ENCODE measurements around the gene AGAP1. TPM values are rescaled to one million over a fixed set of nuclear protein-coding genes. Genes with fewer than 3 reads are reported as not detected.
A peak's percentile ranks its signal among the peaks of the same experiment; 100 is the strongest.

The AGAP1 gene
- polyA plus RNA-seq, 4 donors = 17.5 to 19.9 (median 19.3) TPM

DNA sequence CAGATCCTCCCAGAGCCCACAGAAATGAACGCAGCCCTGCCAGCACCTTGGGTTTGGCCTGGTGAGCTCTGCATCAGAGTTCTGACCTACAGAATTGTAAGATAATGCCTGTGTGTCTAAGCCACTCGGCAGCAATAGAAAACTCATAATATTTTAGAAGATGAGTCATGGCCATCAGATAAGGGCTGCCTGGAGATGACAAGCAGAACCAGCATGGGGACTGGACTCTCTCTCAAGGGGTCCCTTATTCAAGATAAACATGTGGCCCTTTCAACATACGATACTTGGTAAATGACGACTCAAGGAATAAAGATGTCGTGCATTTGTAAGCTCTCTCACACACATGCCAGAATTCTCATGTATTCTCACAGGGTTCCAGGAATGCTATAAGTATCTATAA lies 8.5 kb upstream of the AGAP1 start:
- no peak for DNase-seq (ENCODE audit: low read depth in 4 of 4, low spot score in 3 of 4)

DNA sequence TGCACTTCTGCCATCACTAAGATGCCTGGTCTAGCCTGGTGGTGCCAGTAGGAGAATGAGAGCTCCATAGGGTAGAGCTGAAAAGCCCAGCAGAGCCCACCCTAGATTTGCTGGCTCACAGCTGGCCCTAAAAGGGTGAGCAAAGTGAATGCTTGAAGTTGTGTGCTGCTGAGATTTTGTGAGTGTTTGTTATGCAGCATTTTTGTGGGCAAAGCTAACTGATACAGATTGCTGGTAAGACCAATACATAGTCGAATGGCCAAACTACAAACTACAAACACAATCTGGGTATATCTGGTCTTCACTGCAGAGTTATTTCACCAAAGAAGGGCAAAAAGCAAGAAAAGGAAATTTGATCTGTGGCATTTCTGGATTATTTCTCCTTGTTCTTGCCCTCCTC lies 7.1 kb upstream of the AGAP1 start:
- DNase-seq (ENCODE audit: low read depth in 4 of 4, low spot score in 3 of 4) = no peak

DNA sequence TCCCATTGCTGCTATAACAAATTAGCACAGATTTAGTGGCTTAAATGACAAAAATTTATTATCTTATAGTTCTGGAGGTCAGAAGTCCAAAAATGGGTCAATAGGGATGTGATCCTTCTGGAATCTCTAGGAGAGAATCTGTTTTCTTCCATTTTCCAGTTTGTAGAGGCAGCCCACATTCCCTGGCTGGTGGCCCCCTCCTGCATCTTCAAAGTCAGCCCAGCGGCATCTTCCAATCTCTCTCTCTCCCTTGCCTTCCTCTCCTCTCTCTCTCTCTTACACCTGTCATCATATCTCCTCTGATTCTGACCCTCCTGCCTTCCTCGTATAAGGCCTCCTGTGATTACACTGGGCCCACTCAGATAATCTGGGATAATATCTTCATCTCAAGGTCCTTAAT lies 3.9 kb upstream of the AGAP1 start:
- no peak for DNase-seq (ENCODE audit: low read depth in 4 of 4, low spot score in 3 of 4)

DNA sequence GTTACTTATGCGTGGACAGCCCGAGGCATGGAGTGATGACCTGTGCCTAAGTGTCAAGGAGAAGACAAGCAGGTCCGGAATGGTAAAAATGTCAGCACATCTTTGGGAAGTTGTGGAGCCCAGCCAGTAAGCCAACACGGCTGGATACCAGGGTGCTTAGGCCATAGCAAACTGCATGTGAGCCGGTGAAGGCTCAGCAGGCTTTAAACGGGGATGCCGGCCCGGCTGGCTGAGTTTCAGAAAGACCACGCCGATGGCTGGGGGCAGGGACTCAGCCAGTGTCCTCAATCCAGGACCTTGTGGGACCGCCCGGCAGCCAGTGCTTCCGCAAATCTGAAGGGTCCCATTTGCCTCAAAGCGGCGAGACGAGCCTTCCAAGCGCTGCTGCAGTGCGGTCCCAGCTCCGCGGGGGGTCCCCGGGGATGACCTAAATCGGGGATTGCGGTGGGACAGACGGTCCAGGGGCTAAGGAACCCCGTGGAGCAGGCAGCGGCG lies 946 bp upstream of the AGAP1 start:
- no peak for DNase-seq (ENCODE audit: low read depth in 4 of 4, low spot score in 3 of 4)

DNA sequence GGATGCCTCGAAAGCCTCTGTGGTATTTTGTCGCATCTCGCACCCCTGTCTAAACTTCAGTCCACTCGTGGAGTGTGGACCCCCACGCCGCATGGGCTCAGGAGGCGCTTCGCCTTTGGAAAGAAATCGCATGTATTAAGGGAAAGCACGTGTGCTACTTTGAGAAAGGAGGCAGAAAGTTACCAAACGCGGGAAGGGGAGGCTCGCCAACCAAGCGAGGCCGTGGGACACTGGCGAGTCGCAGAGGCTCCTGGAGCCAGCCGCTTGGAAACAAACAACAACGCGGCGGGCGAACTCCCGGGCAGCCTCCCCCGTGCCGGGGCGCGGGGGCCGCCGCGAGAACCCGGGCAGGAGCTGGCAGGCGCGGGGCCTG lies 455 bp upstream of the AGAP1 start:
- DNase-seq (ENCODE audit: low read depth in 4 of 4, low spot score in 3 of 4) = peak in 1 of 4 donors; percentile 52

DNA sequence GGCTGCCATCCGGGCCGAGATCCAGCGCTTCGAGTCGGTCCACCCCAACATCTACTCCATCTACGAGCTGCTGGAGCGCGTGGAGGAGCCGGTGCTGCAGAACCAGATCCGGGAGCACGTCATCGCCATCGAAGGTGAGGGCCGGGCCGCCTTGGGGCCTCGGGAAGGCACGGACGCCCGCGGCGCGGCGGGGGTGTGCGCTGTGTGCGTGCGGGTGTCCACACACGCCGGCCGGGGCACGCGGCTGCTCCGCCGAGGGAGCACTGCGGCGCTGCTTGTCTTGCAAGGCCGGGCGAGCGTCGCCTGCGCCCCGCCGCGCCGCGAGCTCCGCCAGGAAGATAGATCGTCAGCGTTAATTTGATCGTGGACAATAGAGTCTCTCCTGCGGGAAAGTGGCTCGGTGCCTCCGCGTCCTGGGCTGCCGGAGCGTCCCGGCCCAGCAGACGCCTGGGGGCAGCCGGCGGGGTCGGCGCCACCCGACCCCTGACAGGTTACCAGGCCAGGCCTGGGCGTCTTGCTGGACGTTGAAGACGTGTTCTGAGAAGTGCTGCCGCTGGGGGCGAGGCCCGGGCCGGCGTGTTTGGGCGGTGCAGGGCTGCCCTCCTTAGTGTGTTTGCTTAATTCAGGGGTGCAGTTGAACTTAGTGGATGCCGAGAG lies 1.0 kb downstream of the AGAP1 start:
- DNase-seq (ENCODE audit: low read depth in 4 of 4, low spot score in 3 of 4) = no peak

DNA sequence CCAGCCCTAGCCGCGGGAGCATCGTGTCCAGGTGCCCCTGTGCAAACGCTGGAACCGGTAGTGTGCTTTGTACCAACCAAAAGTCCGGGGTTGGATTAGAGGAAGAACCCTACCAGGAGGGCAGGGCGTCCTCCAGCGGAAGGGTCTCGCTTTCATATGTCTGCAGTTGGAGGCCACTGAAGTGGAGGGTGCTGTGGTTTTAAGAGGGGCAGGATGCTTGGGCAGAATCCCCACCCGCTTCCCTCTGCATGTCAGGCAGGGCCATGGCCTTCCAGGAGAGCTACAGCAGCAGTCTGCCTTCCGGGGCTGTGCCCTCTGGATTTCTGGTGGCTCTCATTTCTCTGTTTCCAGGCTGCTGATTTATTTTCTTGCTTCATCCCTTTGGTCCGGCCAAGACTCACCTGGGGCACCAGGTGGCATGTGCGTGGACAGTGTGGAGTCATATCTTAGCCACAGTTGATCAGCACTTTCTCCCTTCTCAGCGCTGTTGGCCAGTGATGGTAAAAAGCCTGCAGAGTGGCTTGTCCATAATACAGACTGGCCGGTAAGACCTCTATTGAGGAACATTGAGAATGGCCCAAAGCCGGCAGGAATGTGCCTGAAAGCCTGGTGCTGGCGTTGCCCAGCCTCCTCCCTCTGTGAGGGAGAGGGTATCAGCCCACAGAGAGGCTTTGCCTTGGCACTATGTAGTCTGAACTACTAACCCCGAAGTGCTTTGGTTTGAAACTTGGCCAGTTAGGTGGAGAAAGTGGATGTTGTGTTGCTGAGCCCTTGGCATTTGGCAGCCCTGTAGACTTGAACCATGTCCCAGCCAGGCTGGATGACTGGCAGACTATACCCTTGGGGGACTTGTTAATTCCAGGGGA lies 1.8 kb downstream of the AGAP1 start:
- DNase-seq (ENCODE audit: low read depth in 4 of 4, low spot score in 3 of 4) = no peak

DNA sequence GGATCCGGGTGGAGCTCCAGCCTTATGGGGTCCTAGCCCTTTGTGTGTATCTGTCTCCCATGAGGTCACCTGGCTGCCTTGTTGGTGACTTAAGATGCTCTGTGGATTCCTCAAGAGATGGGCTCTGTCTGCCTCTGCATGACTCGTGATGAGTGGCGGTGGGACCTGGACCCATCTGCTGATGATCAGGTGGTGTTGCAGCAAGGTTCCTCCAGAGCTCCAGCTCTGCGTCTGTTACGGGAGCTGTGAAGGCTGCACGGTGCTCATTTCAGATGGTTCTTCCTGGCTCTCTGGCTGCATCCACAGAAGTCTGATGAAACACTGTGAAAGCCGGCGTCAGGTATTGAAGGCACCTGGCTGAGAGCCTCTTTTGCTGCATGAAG lies 2.4 kb downstream of the AGAP1 start:
- DNase-seq (ENCODE audit: low read depth in 4 of 4, low spot score in 3 of 4) = no peak

DNA sequence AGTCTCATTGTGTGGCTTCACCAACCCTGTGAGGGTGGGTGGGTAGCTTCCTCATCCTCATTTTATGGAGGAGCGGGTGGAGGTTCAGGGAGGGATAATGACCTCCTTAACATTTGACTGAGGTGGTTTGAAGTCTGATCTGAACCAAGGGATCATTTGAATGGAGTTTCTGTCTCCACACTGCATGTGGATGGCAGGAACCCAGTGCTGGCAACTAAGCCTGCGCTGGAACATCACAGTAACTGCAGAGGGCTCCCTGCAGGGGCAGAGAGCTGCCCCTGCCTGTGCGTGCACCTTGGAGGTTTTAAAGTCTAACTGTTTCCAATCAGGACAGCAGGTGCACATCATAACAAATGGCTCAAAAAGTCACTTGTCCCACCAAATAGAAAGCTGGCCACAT lies 3.3 kb downstream of the AGAP1 start:
- DNase-seq (ENCODE audit: low read depth in 4 of 4, low spot score in 3 of 4) = no peak

DNA sequence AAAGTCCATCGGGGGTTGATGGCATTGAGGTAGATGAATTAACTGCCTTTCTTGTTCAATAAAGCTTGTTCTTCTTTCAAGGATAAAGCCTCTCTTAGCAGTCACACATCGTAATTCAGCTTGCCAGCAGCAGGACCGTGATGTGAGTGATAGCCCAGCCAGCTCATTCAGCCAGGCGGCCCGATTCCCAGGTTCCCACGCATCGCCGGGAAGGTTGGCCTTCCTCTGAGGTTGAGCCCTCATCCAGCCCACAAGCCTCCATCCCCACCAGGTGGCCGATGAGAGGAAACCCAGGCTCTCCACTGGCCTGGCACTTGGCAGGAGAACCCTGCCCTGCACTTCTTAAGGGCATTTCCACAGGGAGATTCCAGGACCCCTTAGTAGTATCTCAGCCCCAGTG lies 4.7 kb downstream of the AGAP1 start:
- no peak for DNase-seq (ENCODE audit: low read depth in 4 of 4, low spot score in 3 of 4)

DNA sequence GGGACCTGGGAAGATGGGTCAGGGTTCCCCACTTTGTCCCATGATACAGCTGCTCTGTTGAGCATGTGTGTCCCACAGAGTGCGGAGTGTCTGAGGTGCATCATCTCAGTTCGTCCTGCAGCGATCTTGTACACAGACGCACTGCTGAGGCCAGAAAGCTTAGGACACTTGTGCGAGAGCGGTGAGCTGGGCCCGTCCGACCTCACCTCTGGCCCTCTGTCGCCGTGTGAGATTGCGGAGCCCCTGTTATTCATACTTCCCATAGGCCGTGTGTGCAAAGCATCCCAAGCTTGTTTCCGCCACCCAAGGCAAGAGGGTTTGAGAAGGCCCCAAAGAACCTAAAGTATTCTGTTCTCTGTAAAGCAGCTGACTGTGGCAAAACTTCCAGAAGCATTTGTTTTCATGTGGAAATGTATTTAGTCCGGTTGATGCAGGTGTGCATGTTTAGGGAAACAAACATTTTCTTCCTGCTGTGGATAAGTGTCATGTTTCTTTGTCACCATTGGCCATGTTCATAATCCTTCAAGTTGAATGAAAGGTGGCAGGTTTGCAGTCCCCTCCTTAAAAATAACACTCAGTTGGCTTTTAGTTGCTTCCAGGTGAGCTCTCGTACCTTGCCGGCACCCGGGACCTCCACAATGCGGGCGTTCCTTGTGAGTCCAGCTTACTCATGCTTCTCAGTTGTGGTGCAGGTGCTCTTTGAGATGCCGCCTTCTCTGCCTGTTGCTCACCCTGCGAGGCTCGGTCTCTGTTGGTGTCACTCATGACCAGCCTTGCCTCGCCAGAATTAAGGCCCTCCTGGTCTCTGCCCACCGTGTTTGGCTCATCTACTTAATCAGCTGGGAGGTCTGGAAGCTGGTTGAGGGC lies 5.3 kb downstream of the AGAP1 start:
- no peak for DNase-seq (ENCODE audit: low read depth in 4 of 4, low spot score in 3 of 4)

DNA sequence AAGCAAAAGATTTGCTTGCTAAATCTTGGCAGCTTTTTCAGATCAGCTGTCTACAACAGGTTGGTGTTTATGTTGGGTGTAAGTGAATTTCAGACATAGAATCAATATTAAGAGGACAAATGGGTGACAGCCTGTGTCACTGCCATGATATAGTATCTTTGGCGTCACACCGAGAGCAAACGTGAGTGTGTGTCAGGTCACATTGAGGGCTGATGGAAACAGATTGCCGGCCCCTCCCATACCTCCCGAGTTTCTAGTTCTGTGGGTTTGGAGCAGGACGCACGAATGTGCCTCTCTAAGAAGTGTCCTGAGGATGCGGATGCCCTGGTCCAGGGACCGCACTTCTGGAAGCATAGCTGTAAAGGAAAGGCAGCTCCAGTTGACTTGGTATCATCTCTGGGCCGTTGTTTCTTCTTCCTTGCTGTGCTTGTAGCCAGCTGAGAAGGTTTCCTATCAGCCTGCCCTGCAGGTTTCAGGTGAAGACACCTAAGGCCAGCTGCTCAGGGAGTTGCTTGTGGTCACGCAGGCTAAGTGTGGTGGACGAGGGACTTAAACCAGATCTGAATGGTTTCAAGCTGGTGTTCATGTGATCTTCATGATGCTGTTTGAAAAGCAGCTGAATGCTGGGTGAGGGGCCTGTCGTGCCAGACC lies 6.4 kb downstream of the AGAP1 start:
- no peak for DNase-seq (ENCODE audit: low read depth in 4 of 4, low spot score in 3 of 4)

DNA sequence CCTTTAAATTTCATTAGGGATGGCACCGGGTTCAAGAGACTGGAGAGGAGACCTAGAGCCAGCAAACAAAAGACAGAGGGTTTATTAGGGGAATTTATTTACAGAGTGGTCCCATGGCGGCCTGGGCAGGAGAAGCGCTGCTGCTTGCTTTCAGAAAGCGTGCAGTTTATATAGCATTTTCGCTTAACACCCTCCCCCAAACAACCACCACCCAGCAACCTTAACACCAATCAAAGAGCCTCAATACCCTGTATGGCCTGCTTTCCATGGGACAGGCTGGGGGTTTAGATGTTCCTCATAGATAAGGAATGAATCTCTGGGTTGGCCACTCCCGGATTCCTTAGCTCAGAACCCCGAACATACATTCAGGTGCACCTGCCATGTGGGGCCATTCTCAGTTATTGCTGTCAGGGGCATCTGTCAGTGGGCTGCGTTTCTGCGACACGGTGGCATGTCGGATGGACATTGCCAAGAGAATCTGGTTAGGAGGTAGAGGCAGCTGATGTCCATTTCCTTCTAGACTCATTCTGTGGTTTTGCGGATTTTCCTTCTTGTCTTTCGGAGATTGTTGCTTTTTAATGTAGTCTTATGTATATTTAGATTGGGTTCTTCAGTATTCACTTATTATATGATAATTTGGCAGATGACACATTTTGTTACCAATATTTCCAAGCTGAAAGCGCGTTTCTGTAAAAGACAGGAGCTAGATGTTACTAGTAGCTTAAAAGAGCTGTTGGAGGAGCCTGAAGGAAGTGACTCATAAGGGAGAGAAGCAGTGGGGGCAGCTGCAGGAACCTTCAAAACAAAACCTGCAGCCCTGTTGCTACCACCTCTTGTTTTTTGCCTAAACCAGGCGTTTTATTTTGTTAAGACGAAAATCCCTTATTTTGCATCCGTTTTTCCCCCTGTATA lies 7.2 kb downstream of the AGAP1 start:
- DNase-seq (ENCODE audit: low read depth in 4 of 4, low spot score in 3 of 4) = no peak

DNA sequence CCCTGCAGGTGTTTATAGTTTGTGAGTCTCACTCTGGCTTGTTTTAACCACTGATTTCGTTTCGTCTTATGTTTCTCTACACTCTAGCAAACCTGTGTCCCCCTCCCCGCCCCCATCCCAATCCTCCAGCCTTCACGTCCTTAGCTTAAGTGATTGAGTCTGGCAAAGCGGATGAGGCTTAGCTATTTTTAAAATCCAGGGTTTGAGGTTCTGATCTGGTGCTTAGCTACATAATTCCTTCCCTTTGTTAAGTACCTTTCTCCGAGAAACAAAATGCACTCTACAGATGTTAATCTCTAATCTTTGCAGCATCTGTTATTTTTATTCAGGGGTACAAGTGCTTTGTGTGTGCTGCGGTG lies 7.8 kb downstream of the AGAP1 start:
- no peak for DNase-seq (ENCODE audit: low read depth in 4 of 4, low spot score in 3 of 4)

DNA sequence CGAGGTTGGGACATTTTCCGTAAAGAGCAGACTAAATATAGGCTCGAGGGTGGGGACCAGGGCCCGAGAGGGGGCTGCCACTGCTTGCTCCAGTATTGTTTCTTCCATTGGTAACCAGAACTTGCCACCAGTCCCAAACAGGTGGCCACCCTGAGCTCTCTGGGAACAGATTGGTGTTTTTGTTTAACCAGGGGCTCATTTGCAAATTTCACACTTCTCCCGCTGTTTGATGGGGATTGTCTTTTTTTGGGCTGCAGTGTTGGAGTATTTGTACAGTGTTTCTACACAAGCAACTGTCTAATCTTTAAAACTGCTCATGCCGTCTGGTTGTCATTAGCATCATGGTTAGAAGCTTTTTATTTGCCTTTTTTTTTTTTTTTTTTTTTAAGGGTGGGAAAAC lies 8.5 kb downstream of the AGAP1 start:
- no peak for DNase-seq (ENCODE audit: low read depth in 4 of 4, low spot score in 3 of 4)

DNA sequence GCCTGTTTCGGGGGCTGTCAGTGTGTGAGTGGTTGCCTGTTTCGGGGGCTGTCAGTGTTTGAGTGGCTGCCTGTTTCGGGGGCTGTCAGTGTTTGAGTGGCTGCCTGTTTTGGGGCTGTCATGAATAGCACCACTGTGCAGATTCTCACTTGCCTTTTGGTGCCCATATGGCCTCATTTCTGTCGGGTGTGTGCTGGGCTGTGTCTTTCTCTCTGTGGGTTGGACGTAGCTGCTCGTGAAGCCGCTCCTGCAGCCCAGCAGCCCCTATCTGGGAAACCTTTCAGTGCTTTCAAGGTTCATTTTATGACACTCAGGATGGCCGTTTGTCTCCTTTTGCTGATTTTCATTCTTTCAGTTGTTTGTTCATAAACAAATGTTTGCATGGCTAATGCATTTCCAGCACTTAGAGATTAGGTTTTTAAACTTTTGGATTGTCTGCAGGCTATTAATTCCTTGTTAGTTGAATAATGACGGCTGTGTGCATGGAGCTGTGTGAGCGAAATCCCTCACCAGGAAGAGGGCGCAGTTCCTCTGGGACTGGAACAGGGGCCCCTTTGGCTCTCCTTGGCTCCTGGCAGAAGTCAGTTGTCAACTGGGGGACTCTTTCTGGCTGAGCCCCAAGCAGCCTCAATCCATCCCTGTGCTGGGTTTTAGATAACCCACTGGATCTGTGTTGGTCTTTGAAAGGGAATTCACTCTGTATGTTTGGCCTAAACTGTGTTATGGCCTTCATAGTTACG lies 10.8 kb downstream of the AGAP1 start:
- no peak for DNase-seq (ENCODE audit: low read depth in 4 of 4, low spot score in 3 of 4)

DNA sequence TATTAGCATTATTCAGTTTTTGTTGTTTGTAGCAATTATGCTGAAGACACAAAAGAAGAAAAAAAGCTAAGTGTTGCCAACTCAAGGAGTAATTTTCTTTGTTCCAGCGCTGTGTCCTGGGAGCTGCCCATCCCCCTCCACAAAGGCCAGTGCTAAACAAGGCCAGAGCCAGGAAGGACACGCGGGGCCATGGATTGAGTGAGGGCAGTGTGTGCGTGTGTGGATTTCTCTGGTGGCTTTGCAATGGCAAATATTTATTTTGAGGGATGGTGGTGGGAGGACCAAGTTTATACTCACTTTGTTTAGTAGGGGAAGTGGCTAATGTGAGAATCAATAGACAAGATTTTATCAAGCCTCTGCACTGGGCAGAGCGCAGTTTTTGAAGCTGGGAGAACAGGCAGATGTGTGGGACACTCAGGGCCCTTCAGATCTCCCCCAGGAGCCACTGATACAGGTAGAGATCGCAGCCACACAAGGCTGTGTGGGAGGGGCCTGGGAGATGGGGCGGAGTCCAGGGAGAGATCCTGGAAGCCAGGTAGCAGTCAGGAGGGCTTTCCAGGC lies 11.4 kb downstream of the AGAP1 start:
- no peak for DNase-seq (ENCODE audit: low read depth in 4 of 4, low spot score in 3 of 4)

DNA sequence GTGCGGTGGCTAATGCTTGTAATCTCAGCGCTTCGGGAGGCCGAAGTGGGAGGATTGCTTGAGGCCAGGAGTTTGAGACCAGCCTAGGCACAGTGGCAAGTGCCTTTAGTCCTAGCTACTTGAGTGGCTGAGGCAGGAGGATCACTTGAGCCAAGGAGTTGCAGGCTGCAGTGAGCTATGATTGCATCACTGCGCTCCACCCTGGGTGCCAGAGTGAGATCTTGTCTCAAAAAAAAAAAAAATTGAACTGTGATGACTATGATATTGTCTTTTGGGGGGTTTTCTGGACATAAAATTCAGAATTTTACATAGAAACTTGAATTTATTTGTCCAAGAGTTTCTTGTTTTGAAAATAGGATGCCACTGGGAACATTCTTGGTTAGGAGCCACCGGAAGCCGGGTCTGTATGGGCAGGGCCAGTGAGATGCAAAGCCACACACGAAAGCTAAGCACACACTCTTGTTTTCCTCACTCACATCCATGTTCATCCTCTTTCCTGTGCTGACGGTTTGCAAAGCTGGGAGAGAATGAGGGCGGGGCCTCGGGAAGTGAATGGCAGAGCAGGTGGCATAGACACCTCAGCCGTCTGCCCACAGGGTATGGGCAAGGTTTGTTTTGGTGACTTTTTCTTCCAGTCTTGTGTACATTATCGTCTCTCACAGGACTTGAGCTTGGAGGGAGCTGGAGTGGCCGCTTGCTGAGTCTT lies 12.6 kb downstream of the AGAP1 start:
- no peak for DNase-seq (ENCODE audit: low read depth in 4 of 4, low spot score in 3 of 4)

Data from left renal pelvis (tissue), 4 donors.